ENCODE results near the gene PDE5A. TPM values are rescaled to one million over a fixed set of nuclear protein-coding genes. Genes with fewer than 3 reads are reported as not detected.
A peak's percentile ranks its signal among the peaks of the same experiment; 100 is the strongest.
"Not testable (repeated sequence)": the region's sequence is repeated elsewhere in the genome, so short reads cannot be mapped to it uniquely, and the experiment has no call there.

Gene PDE5A
- total RNA-seq, 1 experiment from 2014 or later: 8.1 TPM

- Histone ChIP-seq H3K79me2 (ENCODE audit: low read length) (no peaks in the 10 kb centered on the region), H3K27me3 (ENCODE audit: low read length) (no peaks in the 10 kb centered on the region), H3K4me3 (ENCODE audit: low read length) (no peak overlapping the region), H3K9ac (ENCODE audit: low read length) (no peak overlapping the region), H2AFZ (ENCODE audit: low read length) (no peak overlapping the region), H3K4me2 (ENCODE audit: low read length) (no peak overlapping the region), H3F3A (ENCODE audit: low read length, unreplicated experiment) (no peaks in the 10 kb centered on the region), H3K36me3 (ENCODE audit: low read depth, low read length) (peaks cover 4% of the 10 kb centered on the region; the same call in 1 of the 2 replicates), H4K20me1 (ENCODE audit: low read length) (no peaks in the 10 kb centered on the region), H3K9me2 (replicated peaks; ENCODE audit: low read length) (no peaks in the 10 kb centered on the region), H3K9me3 (ENCODE audit: low read length) (no peaks in the 10 kb centered on the region), H3K27ac (ENCODE audit: low read length) (no peak overlapping the region), H3K4me1 (ENCODE audit: insufficient read depth, low read length) (no peaks in the 10 kb centered on the region)
- BruUV-seq (replicated peaks): no TSS peak
- TF ChIP-seq CTCF (conservative IDR thresholded peaks at IDR 0.05; ENCODE audit: low read depth, low read length): no peak
- no peak for TF ChIP-seq EZH2phosphoT487 (IDR thresholded peaks at IDR 0.05; ENCODE audit: borderline replicate concordance, low read length)
- no peak for TF ChIP-seq EZH2 (IDR thresholded peaks at IDR 0.05; ENCODE audit: low read length, unreplicated experiment)
- intact Hi-C loops (cut with micrococcal nuclease): no loop called here
- DNase-seq (no peak), ATAC-seq (no peak)
- CTCF ChIA-PET: no interaction called here
- POLR2A ChIA-PET (ENCODE audit: unreplicated experiment): no interaction called here
Observed at GRCh38 chr4:119471259-119471658, 157.3 kb downstream of the PDE5A start.

- H3F3A ChIP-seq (ENCODE audit: low read length, unreplicated experiment); H3K4me3 ChIP-seq (ENCODE audit: low read length); BruUV-seq (replicated peaks); H3K4me2 ChIP-seq (ENCODE audit: low read length); H3K79me2 ChIP-seq (ENCODE audit: low read length); H3K9me3 ChIP-seq (ENCODE audit: low read length); intact Hi-C loops (cut with micrococcal nuclease); H4K20me1 ChIP-seq (ENCODE audit: low read length); ATAC-seq; H3K4me1 ChIP-seq (ENCODE audit: insufficient read depth, low read length); POLR2A ChIA-PET (ENCODE audit: unreplicated experiment); DNase-seq; H3K27ac ChIP-seq (ENCODE audit: low read length); H3K27me3 ChIP-seq (ENCODE audit: low read length); CTCF ChIA-PET; H2AFZ ChIP-seq (ENCODE audit: low read length); H3K36me3 ChIP-seq (ENCODE audit: low read depth, low read length); H3K9ac ChIP-seq (ENCODE audit: low read length); H3K9me2 ChIP-seq (replicated peaks; ENCODE audit: low read length): not testable (repeated sequence)
Observed at GRCh38 chr4:119470737-119471063, 157.9 kb downstream of the PDE5A start.

- H3F3A ChIP-seq (ENCODE audit: low read length, unreplicated experiment); POLR2A ChIA-PET (ENCODE audit: unreplicated experiment); H4K20me1 ChIP-seq (ENCODE audit: low read length); H2AFZ ChIP-seq (ENCODE audit: low read length); H3K27me3 ChIP-seq (ENCODE audit: low read length); H3K9ac ChIP-seq (ENCODE audit: low read length); H3K9me3 ChIP-seq (ENCODE audit: low read length); H3K36me3 ChIP-seq (ENCODE audit: low read depth, low read length); CTCF ChIA-PET; H3K27ac ChIP-seq (ENCODE audit: low read length); H3K79me2 ChIP-seq (ENCODE audit: low read length); H3K4me2 ChIP-seq (ENCODE audit: low read length); intact Hi-C loops (cut with micrococcal nuclease); H3K9me2 ChIP-seq (replicated peaks; ENCODE audit: low read length); BruUV-seq (replicated peaks); H3K4me1 ChIP-seq (ENCODE audit: insufficient read depth, low read length); H3K4me3 ChIP-seq (ENCODE audit: low read length): not testable (repeated sequence)
- peak; percentile 60 for ATAC-seq
- peak; percentile 18 for DNase-seq
Observed at GRCh38 chr4:119470021-119470736, 158.4 kb downstream of the PDE5A start.

GRCh38 chr4:119469039-119469438, 159.6 kb downstream of the PDE5A start:
- ATAC-seq; H3K9ac ChIP-seq (ENCODE audit: low read length); H3K27me3 ChIP-seq (ENCODE audit: low read length); H3K9me2 ChIP-seq (replicated peaks; ENCODE audit: low read length); H3K27ac ChIP-seq (ENCODE audit: low read length); H4K20me1 ChIP-seq (ENCODE audit: low read length); BruUV-seq (replicated peaks); H3K4me2 ChIP-seq (ENCODE audit: low read length); H3K4me1 ChIP-seq (ENCODE audit: insufficient read depth, low read length); H3K79me2 ChIP-seq (ENCODE audit: low read length); intact Hi-C loops (cut with micrococcal nuclease); H3F3A ChIP-seq (ENCODE audit: low read length, unreplicated experiment); CTCF ChIA-PET; H3K9me3 ChIP-seq (ENCODE audit: low read length); H3K36me3 ChIP-seq (ENCODE audit: low read depth, low read length); POLR2A ChIA-PET (ENCODE audit: unreplicated experiment); H3K4me3 ChIP-seq (ENCODE audit: low read length); H2AFZ ChIP-seq (ENCODE audit: low read length); DNase-seq: not testable (repeated sequence)

GRCh38 chr4:119462733-119463132, 165.9 kb downstream of the PDE5A start:
- H3K4me3 ChIP-seq (ENCODE audit: low read length): not testable (repeated sequence)

GRCh38 chr4:119455734-119456133, 172.9 kb downstream of the PDE5A start:
- H3K9me3 ChIP-seq (ENCODE audit: low read length); CTCF ChIA-PET; H3K27ac ChIP-seq (ENCODE audit: low read length); H3K36me3 ChIP-seq (ENCODE audit: low read depth, low read length); H3K27me3 ChIP-seq (ENCODE audit: low read length); H3K4me1 ChIP-seq (ENCODE audit: insufficient read depth, low read length); H3F3A ChIP-seq (ENCODE audit: low read length, unreplicated experiment); H3K79me2 ChIP-seq (ENCODE audit: low read length); H4K20me1 ChIP-seq (ENCODE audit: low read length); H2AFZ ChIP-seq (ENCODE audit: low read length); H3K9me2 ChIP-seq (replicated peaks; ENCODE audit: low read length); BruUV-seq (replicated peaks); intact Hi-C loops (cut with micrococcal nuclease): not testable (repeated sequence)
- Histone ChIP-seq H3K4me3 (ENCODE audit: low read length) (peak overlapping the region; percentile 66), H3K9ac (ENCODE audit: low read length) (peak overlapping the region; percentile 41; the same call in 1 of the 2 replicates), H3K4me2 (ENCODE audit: low read length) (peak overlapping the region; percentile 74)
- peak; percentile 69 for DNase-seq
- POLR2A ChIA-PET (ENCODE audit: unreplicated experiment): interaction anchor here (0.7 kb wide), 1 partner anchor 156 kb away, joined by 5 read pairs; no protein-coding TSS in a partner anchor
- ATAC-seq: peak; percentile 28

More at GRCh38 chr4:119462733-119463132, 165.9 kb downstream of the PDE5A start:
- POLR2A ChIA-PET (ENCODE audit: unreplicated experiment); H2AFZ ChIP-seq (ENCODE audit: low read length); H4K20me1 ChIP-seq (ENCODE audit: low read length); H3K9me3 ChIP-seq (ENCODE audit: low read length); H3F3A ChIP-seq (ENCODE audit: low read length, unreplicated experiment); ATAC-seq; H3K36me3 ChIP-seq (ENCODE audit: low read depth, low read length); H3K4me2 ChIP-seq (ENCODE audit: low read length); H3K9me2 ChIP-seq (replicated peaks; ENCODE audit: low read length); H3K9ac ChIP-seq (ENCODE audit: low read length); H3K79me2 ChIP-seq (ENCODE audit: low read length); H3K27me3 ChIP-seq (ENCODE audit: low read length); H3K4me1 ChIP-seq (ENCODE audit: insufficient read depth, low read length); intact Hi-C loops (cut with micrococcal nuclease); H3K27ac ChIP-seq (ENCODE audit: low read length); CTCF ChIA-PET; BruUV-seq (replicated peaks): not testable (repeated sequence)
- peak; percentile 28 for DNase-seq
